ENCODE data around the gene FADS6. TPM values are rescaled to one million over a fixed set of nuclear protein-coding genes. Genes with fewer than 3 reads are reported as not detected.

FADS6 gene
- total and polyA plus RNA-seq, 4 experiments from 2014 or later = not detected

- DNase-seq = no peak
- Mint-ChIP-seq H3K36me3 (peaks cover 0 to 3% of the 10 kb centered on the region in 2 donors), H3K4me1 (peaks cover 10 to 16% (median 11%) of the 10 kb centered on the region in 4 donors), H3K27ac (no peak overlapping the region), H3K27me3 (peaks cover 1 to 4% of the 10 kb centered on the region in 2 donors), H3K4me3 (no peak overlapping the region), H3K9me3 (no peaks in the 10 kb centered on the region)
- H3K9me3 ChIP-seq (ENCODE audit: control insufficient read depth in 1 of 2, low read length in 2 of 2) = no peaks in the 10 kb centered on the region
- POLR2A ChIA-PET (ENCODE audit: partially characterized antibody) = interaction anchor here (0.6 to 2.5 kb wide), 5 partner anchors 8 to 209 kb away, joined by 3 to 10 read pairs (median 4); partner anchors contain the start of genes FDXR and NHERF1
- no peak overlapping the region for H3K4me3 ChIP-seq (ENCODE audit: low read length in 2 of 2)
- CTCF ChIA-PET (ENCODE audit: partially characterized antibody) = interaction anchor here (0.5 to 7.4 kb wide), 17 partner anchors 8 to 486 kb away, joined by 3 to 127 read pairs (median 5); partner anchors contain the start of genes FDXR and RAB37
- H3K36me3 ChIP-seq (ENCODE audit: insufficient read depth, low read length) = no peaks in the 10 kb centered on the region
- no peak overlapping the region for H3K27ac ChIP-seq (ENCODE audit: low read depth, low read length)
- intact Hi-C loops (cut with micrococcal nuclease) = loop anchor here (1.0 kb wide), 3 partner anchors 74 to 208 kb away; no protein-coding TSS in a partner anchor
- H3K27me3 ChIP-seq (ENCODE audit: insufficient read depth, low read length) = peaks cover 4% of the 10 kb centered on the region
- H3K4me1 ChIP-seq (ENCODE audit: insufficient read depth, low read length) = peaks cover 16% of the 10 kb centered on the region
Observed at GRCh38 chr17:74865504-74866197, 27.8 kb downstream of the FADS6 start.

GRCh38 chr17:74864866-74865395 lies 28.5 kb downstream of the FADS6 start:
- Histone ChIP-seq H3K27me3 (ENCODE audit: insufficient read depth, low read length) (peaks cover 11% of the 10 kb centered on the region), H3K9me3 (ENCODE audit: control insufficient read depth in 1 of 2, low read length in 2 of 2) (no peaks in the 10 kb centered on the region), H3K27ac (ENCODE audit: low read depth, low read length) (no peak overlapping the region), H3K4me3 (ENCODE audit: low read length in 2 of 2) (no peak overlapping the region), H3K4me1 (ENCODE audit: insufficient read depth, low read length) (peaks cover 23% of the 10 kb centered on the region), H3K36me3 (ENCODE audit: insufficient read depth, low read length) (no peaks in the 10 kb centered on the region)
- Mint-ChIP-seq H3K27ac (peak overlapping the region in 2 of 7 donors; percentile 6 to 68), H3K9me3 (no peaks in the 10 kb centered on the region), H3K4me3 (peak overlapping the region in 1 of 8 donors; percentile 65), H3K27me3 (peaks cover 1 to 7% of the 10 kb centered on the region in 2 donors), H3K4me1 (peaks cover 12 to 20% (median 15%) of the 10 kb centered on the region in 4 donors), H3K36me3 (peaks cover 0 to 3% of the 10 kb centered on the region in 2 donors)
- peak; percentile 52 to 68 (median 62) for DNase-seq
- ChIA-PET POLR2A (ENCODE audit: partially characterized antibody) (interaction anchor here (0.6 to 2.5 kb wide), 5 partner anchors 8 to 208 kb away, joined by 3 to 10 read pairs (median 4); partner anchors contain the start of genes FDXR and NHERF1), CTCF (ENCODE audit: partially characterized antibody) (interaction anchor here (0.5 to 7.4 kb wide), 18 partner anchors 8 to 486 kb away, joined by 3 to 127 read pairs (median 6); partner anchors contain the start of genes FDXR and RAB37)
- intact Hi-C loops (cut with micrococcal nuclease) = loop anchor here (1.0 kb wide), 3 partner anchors 74 to 208 kb away; no protein-coding TSS in a partner anchor

DNA sequence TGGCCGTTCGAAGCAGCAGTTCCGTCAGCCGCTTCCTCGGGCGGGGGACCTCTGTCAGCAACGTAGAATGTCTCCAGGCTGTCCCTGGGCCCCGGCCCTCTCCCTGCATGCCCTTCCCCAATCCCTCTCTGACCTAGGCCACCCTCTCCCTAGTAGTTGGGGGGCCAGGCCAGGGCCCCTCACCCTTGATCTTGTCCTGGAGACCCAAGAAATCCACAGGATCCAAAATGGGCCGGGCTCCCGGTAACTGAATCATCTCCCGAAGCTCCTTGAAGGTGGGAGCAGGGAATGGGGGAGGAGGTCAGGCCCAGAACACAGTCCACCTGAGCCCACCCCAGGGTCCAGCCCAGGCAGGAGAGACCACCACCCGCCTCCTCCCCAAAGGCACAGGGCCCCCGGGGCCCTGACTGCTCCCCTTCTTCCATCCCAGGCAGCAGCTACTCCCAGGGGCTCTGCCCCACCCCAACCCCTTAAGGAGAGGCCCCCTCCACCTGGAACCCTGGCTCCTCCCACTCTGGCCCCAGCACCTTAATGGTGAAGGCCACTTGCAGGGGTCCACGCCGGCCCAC lies 29.1 kb downstream of the FADS6 start:
- Histone ChIP-seq H3K4me1 (ENCODE audit: insufficient read depth, low read length) (peaks cover 25% of the 10 kb centered on the region), H3K36me3 (ENCODE audit: insufficient read depth, low read length) (no peaks in the 10 kb centered on the region), H3K27ac (ENCODE audit: low read depth, low read length) (no peak overlapping the region), H3K9me3 (ENCODE audit: control insufficient read depth in 1 of 2, low read length in 2 of 2) (no peaks in the 10 kb centered on the region), H3K27me3 (ENCODE audit: insufficient read depth, low read length) (peaks cover 11% of the 10 kb centered on the region), H3K4me3 (ENCODE audit: low read length in 2 of 2) (no peak overlapping the region)
- H3K4me1 Mint-ChIP-seq = peaks cover 12 to 21% (median 15%) of the 10 kb centered on the region in 4 donors
- intact Hi-C loops (cut with micrococcal nuclease) = no loop called here
- CTCF ChIA-PET (ENCODE audit: partially characterized antibody) = interaction anchor here (1.1 to 7.4 kb wide), 13 partner anchors 9 to 206 kb away, joined by 3 to 127 read pairs (median 6); partner anchors contain the start of genes FDXR and RAB37
- no peak for DNase-seq
- H3K27me3 Mint-ChIP-seq = peaks cover 2 to 7% of the 10 kb centered on the region in 2 donors
- H3K4me3 Mint-ChIP-seq = peak overlapping the region in 1 of 8 donors; percentile 65
- H3K36me3 Mint-ChIP-seq = peaks cover 0 to 3% of the 10 kb centered on the region in 2 donors
- POLR2A ChIA-PET (ENCODE audit: partially characterized antibody) = interaction anchor here (1.4 to 2.5 kb wide), 3 partner anchors 9 to 119 kb away, joined by 3 to 10 read pairs (median 6); partner anchors contain the start of genes FDXR and NHERF1
- H3K9me3 Mint-ChIP-seq = no peaks in the 10 kb centered on the region
- peak overlapping the region in 2 of 7 donors; percentile 6 to 68 for H3K27ac Mint-ChIP-seq

- H3K4me3 Mint-ChIP-seq = peak overlapping the region in 2 of 8 donors; percentile 41 to 55
- peaks cover 12 to 28% (median 15%) of the 10 kb centered on the region in 4 donors for H3K4me1 Mint-ChIP-seq
- peaks cover 0 to 4% (median 0%) of the 10 kb centered on the region in 8 donors for H3K9me3 Mint-ChIP-seq
- no peak for DNase-seq
- CTCF ChIA-PET (ENCODE audit: partially characterized antibody) = interaction anchor here (0.9 to 7.4 kb wide), 14 partner anchors 9 to 205 kb away, joined by 3 to 127 read pairs (median 6); partner anchors contain the start of genes FDXR and RAB37
- Histone ChIP-seq H3K27ac (ENCODE audit: low read depth, low read length) (no peak overlapping the region), H3K27me3 (ENCODE audit: insufficient read depth, low read length) (peaks cover 17% of the 10 kb centered on the region), H3K9me3 (ENCODE audit: control insufficient read depth in 1 of 2, low read length in 2 of 2) (no peaks in the 10 kb centered on the region), H3K4me1 (ENCODE audit: insufficient read depth, low read length) (peaks cover 29% of the 10 kb centered on the region), H3K4me3 (ENCODE audit: low read length in 2 of 2) (no peak overlapping the region), H3K36me3 (ENCODE audit: insufficient read depth, low read length) (no peaks in the 10 kb centered on the region)
- POLR2A ChIA-PET (ENCODE audit: partially characterized antibody) = interaction anchor here (1.4 to 2.5 kb wide), 3 partner anchors 10 to 118 kb away, joined by 5 to 10 read pairs (median 6); partner anchors contain the start of gene FDXR
- peaks cover 0 to 3% of the 10 kb centered on the region in 2 donors for H3K36me3 Mint-ChIP-seq
- intact Hi-C loops (cut with micrococcal nuclease) = no loop called here
- peaks cover 8 to 13% of the 10 kb centered on the region in 2 donors for H3K27me3 Mint-ChIP-seq
- no peak overlapping the region for H3K27ac Mint-ChIP-seq
Observed at GRCh38 chr17:74863420-74864296, 29.8 kb downstream of the FADS6 start.

DNA sequence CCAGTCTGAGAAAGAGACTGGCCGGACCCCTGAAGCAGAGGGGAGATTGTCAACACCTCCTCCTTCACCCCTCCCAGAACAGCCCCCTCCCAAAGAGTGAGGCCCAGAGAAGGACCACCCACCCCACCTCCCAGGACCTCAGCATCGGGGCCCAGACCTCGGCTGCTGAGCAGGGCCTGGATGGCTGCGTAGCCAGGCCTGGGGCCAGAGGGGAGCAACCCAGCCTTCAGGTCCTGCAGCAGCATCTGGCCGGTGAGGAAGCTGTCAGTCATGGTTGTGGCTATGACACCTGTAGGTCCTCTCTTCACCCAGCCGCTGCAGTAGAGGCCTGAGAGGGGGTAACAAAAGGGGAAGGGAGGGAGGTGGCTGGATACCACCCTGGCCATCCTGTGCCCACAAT lies 30.5 kb downstream of the FADS6 start:
- no peaks in the 10 kb centered on the region for H3K9me3 ChIP-seq (ENCODE audit: control insufficient read depth in 1 of 2, low read length in 2 of 2)
- H3K27ac ChIP-seq (ENCODE audit: low read depth, low read length) = no peak overlapping the region
- no peak for DNase-seq
- peaks cover 19% of the 10 kb centered on the region for H3K27me3 ChIP-seq (ENCODE audit: insufficient read depth, low read length)
- H3K36me3 Mint-ChIP-seq = peaks cover 0 to 3% of the 10 kb centered on the region in 2 donors
- H3K9me3 Mint-ChIP-seq = peaks cover 0 to 4% (median 0%) of the 10 kb centered on the region in 8 donors
- H3K27ac Mint-ChIP-seq = no peak overlapping the region
- peaks cover 29% of the 10 kb centered on the region for H3K4me1 ChIP-seq (ENCODE audit: insufficient read depth, low read length)
- no peak overlapping the region for H3K4me3 Mint-ChIP-seq
- ChIA-PET POLR2A (ENCODE audit: partially characterized antibody) (interaction anchor here (1.4 to 3.4 kb wide), 3 partner anchors 10 to 116 kb away, joined by 5 to 15 read pairs (median 6); partner anchors contain the start of gene FDXR), CTCF (ENCODE audit: partially characterized antibody) (interaction anchor here (0.9 to 7.4 kb wide), 15 partner anchors 9 to 205 kb away, joined by 3 to 127 read pairs (median 6); partner anchors contain the start of genes FDXR, NAT9 and RAB37)
- intact Hi-C loops (cut with micrococcal nuclease) = no loop called here
- no peak overlapping the region for H3K4me3 ChIP-seq (ENCODE audit: low read length in 2 of 2)
- H3K27me3 Mint-ChIP-seq = peaks cover 10 to 17% of the 10 kb centered on the region in 2 donors
- H3K36me3 ChIP-seq (ENCODE audit: insufficient read depth, low read length) = no peaks in the 10 kb centered on the region
- peaks cover 12 to 30% (median 15%) of the 10 kb centered on the region in 4 donors for H3K4me1 Mint-ChIP-seq

All from CD4-positive, alpha-beta memory T cell (primary cell).